Stimulated activated CD8-positive, alpha-beta memory T cell treated with anti-CD3 and anti-CD28 coated beads, Interleukin-4, amount 100 ng/mL, for 24 hours (primary cell): ENCODE results near the gene LGI2.

Source experiments
- DNase-seq: peaks from one replicate; pipeline ENCODE4 v3.0.0-alpha.2; 2020; ENCODE audit warnings: low read depth

Gene LGI2

DNA sequence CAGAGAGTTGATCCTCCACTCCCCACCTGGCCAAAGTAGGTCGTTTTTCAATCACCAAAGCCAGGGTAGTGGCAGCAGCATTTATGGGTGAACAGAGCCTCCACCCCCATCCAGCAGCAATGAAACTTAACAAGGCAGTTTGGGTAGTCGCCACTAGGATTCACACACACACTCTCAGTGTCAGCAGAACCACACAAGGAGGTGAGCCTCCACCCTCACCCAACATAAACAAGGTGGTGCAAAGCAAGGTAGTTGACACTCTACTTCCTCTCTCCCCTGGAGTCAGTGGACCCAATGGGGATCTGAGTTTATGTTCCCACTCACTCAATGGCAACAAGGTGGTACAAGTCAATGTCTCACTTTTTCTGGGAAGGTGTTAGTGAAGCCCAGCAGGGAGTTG lies 67.5 kb downstream of the LGI2 start:
- no peak for DNase-seq

DNA sequence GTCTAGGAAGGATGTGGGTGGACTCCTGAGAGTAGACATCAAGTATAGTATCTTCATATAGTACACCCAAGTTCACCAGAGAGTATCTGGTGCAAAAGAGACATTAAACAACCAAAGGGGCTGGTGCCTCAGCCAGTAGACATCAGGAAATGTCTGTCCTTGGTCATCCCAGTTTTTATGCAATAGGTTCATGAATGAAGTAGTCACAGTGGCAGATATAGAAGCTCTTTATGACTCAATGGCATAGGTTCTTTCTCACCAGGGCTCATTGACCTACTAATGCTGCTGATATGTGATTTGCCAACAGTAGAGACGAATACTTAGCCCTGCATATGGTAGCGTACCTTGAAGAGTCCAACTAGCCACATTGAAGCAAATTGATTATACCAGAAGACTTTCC lies 72.9 kb downstream of the LGI2 start:
- DNase-seq = no peak

DNA sequence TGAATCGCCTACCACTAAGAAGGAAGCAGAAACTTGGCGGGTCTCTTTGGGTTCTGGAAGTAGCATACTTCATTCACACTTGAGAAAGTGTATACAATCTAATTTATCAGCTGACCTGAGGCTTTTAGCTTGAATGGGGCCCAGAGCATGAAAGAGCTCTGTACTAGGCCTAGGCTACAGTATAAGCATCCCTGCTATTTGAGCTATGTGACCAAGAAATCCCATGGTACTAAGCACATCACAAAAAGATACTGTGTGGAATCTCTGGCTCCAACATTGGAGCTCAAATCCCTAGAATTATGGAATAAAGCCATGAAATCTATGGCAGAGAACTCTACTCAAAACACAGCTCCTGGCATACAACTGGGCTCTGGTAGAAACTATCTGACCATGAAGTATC lies 74.0 kb downstream of the LGI2 start:
- DNase-seq = no peak

DNA sequence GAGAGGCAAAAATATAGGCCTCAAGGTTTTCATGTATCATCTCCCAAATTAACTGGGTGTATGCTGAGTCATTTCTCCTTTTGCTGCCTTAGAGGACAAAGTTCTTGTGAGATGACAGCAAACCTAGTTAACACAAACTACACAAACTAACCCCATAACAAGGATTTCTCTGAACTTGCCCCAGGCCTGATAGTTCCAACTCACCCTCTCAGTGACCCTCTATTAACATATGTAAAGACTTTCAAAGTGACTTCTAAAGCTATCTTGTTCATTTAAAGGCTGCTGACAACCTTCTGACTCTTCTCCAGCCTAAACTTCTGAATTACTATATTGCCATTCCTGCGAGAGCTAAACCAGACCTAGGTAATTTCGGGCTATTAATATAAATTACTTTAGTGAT lies 74.7 kb downstream of the LGI2 start:
- no peak for DNase-seq

DNA sequence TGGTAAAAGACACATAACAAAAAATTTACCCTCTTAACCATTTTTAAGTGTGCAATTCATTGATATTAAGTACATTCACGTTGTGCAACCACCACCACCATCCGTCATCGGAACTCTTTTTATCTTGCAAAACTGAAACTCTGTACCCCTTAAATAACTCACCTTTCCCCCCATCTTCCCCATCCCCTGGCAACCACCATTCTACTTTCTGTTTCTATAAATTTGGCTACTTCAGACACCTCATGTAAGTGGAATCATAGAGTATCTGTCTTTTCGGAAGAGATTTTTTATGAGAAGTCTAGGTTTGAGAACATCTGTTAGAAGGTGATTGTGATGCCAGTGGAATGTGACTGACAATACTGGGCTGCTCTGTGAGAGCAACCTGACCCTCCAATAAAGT lies 78.1 kb downstream of the LGI2 start:
- DNase-seq = no peak

DNA sequence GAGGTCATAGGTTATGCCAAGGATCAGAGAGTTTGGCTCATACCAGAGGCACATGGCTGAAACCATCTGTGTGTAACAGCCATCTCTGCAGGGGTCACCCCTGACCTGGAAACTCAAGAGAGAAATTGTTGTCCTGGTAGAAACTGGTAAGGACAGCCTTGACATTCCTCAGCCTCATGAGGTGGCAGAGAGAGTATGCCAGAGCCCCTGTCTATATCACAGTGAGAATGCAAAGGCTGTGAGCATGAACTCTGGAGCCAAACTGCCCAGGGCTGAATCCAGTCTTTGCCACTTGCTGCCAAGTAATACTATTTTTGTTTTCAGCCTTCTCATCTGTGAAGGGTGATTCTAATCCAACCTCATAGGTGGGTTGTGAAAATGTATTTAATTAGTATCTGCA lies 80.8 kb downstream of the LGI2 start:
- DNase-seq = no peak
